B cell (primary cell): Measurements from ENCODE around the gene MAP3K19. TPM values are rescaled to one million over a fixed set of nuclear protein-coding genes. Genes with fewer than 3 reads are reported as not detected.

ENCODE experiments used
- ATAC-seq: fragments of 200-7000 bp; cut with Tn5 transposase; one replicate; pipeline ENCODE4 v1.10.0; 2021; ENCODE audit warnings: low read depth, mild to moderate bottlenecking, moderate number of reproducible peaks, moderate library complexity
- CTCF ChIA-PET: fragments of 350-600 bp; sonication (Branson Sonifier 250); formaldehyde crosslinking; loops from one replicate; lab custom pipeline; 2021; ENCODE audit warnings: antibody characterized with exemption, inconsistent platforms; lab: Charles Lee
- POLR2A ChIA-PET: fragments of 350-600 bp; sonication (Branson Sonifier 250); formaldehyde crosslinking; loops from one replicate; lab custom pipeline; 2021; ENCODE audit warnings: antibody characterized with exemption; lab: Charles Lee
- DNase-seq: peaks from one replicate; pipeline ENCODE4 v3.0.0; 2013
- H2AFZ ChIP-seq: 2 replicates; pipeline ENCODE4 v1.6.1; 2012; ENCODE audit warnings: mild to moderate bottlenecking, low read depth, low read length; ENCODE audit not compliant: insufficient read depth, poor library complexity, severe bottlenecking
- H3K27ac ChIP-seq, 2 donors: 1 replicate in 1 of 2; 2 replicates in 1 of 2; pipeline ENCODE4 v1.5.1; 2012 to 2013; ENCODE audit warnings: low read length in 2 of 2, mild to moderate bottlenecking in 2 of 2, moderate library complexity in 1 of 2
- H3K27me3 ChIP-seq, 4 experiments: fragments of 200-600 bp in 1 of 4; sonication (generic) in 1 of 4; replicated peaks in 1 of 4; 1 replicate in 2 of 4; 2 replicates in 2 of 4; pipeline versions ENCODE4 v1.6.1 to v1.7.0; 2013 to 2016; ENCODE audit warnings: low read length in 3 of 4, mild to moderate bottlenecking in 2 of 4, mixed read lengths in 1 of 4, moderate library complexity in 1 of 4; ENCODE audit not compliant: insufficient read depth in 4 of 4, control insufficient read depth in 3 of 4; ENCODE audit errors: control extremely low read depth in 1 of 4
- H3K36me3 ChIP-seq, 2 experiments: replicated peaks in 1 of 2; 1 replicate in 1 of 2; 2 replicates in 1 of 2; pipeline versions ENCODE4 v1.6.1 to v1.7.1; 2013; ENCODE audit warnings: low read length in 1 of 2; ENCODE audit not compliant: insufficient read depth in 2 of 2, control insufficient read depth in 1 of 2; ENCODE audit errors: control extremely low read depth in 1 of 2, extremely low read depth in 1 of 2
- H3K4me1 ChIP-seq, 2 donors: fragments of 200-600 bp in 1 of 2; sonication (generic) in 1 of 2; 1 replicate in 1 of 2; 2 replicates in 1 of 2; pipeline versions ENCODE4 v1.5.1 to v1.6.1; 2013 to 2017; ENCODE audit warnings: low read length in 2 of 2; ENCODE audit not compliant: control insufficient read depth in 2 of 2, insufficient read depth in 2 of 2
- H3K4me2 ChIP-seq: replicated peaks from 2 replicates; pipeline ENCODE3; 2012; ENCODE audit warnings: mild to moderate bottlenecking, low read depth, low read length; ENCODE audit not compliant: poor library complexity, severe bottlenecking
- H3K4me3 ChIP-seq, 5 experiments: fragments of 200-600 bp in 1 of 5; sonication (generic) in 1 of 5; 1 replicate in 3 of 5; 2 replicates in 2 of 5; pipeline versions ENCODE4 v1.5.1 to v1.7.0; 2011 to 2016; ENCODE audit warnings: low read length in 4 of 5, mild to moderate bottlenecking in 4 of 5, low read depth in 2 of 5, control low read depth in 1 of 5, moderate library complexity in 1 of 5; ENCODE audit not compliant: insufficient read depth in 1 of 5; ENCODE audit errors: control extremely low read depth in 1 of 5, extremely low read depth in 1 of 5
- H3K79me2 ChIP-seq: fragments of 200-600 bp; sonication (generic); one replicate; pipeline ENCODE4 v1.6.0; 2016; ENCODE audit warnings: low read length; ENCODE audit not compliant: control insufficient read depth, insufficient read depth
- H3K9ac ChIP-seq: fragments of 200-600 bp; sonication (generic); 2 replicates; pipeline ENCODE4 v1.6.1; 2017; ENCODE audit warnings: mild to moderate bottlenecking, low read length, moderate library complexity
- H3K9me3 ChIP-seq, 3 donors: one replicate each; pipeline versions ENCODE4 v1.6.1 to v1.7.1; 2013; ENCODE audit warnings: low read length in 2 of 3; ENCODE audit not compliant: control insufficient read depth in 2 of 3, insufficient read depth in 1 of 3; ENCODE audit errors: control extremely low read depth in 1 of 3
- H4K20me1 ChIP-seq: 2 replicates; pipeline ENCODE4 v1.6.0; 2012; ENCODE audit warnings: mild to moderate bottlenecking, low read length; ENCODE audit not compliant: insufficient read depth, control insufficient read depth, poor library complexity, severe bottlenecking
- H3K27ac Mint-ChIP-seq: one replicate; pipeline ENCODE4 v1.8.0; 2021; ENCODE audit warnings: mixed read lengths
- H3K27me3 Mint-ChIP-seq: one replicate; pipeline ENCODE4 v1.8.0; 2021; ENCODE audit warnings: mixed read lengths
- H3K4me1 Mint-ChIP-seq: one replicate; pipeline ENCODE4 v1.8.0; 2021; ENCODE audit warnings: mixed read lengths
- H3K4me3 Mint-ChIP-seq: one replicate; pipeline ENCODE4 v1.8.0; 2021; ENCODE audit warnings: mixed read lengths
- H3K9me3 Mint-ChIP-seq: one replicate; pipeline ENCODE4 v1.8.0; 2022; ENCODE audit warnings: mixed read lengths; ENCODE audit not compliant: insufficient read depth
- EZH2 ChIP-seq: IDR thresholded peaks from 2 replicates; pipeline ENCODE4 v1.6.1; 2012; ENCODE audit warnings: borderline replicate concordance, low read depth, mild to moderate bottlenecking, moderate library complexity, low read length; ENCODE audit not compliant: insufficient read depth, poor library complexity, severe bottlenecking
- WGBS: methylation state at CpG from one replicate; pipeline ENCODE4 v1.1.5; 2013; ENCODE audit warnings: missing lambda C conversion rate; ENCODE audit not compliant: insufficient coverage; 5-methylcytosine and 5-hydroxymethylcytosine counted together
- intact Hi-C: fragments of 100-400 bp; cut with micrococcal nuclease; formaldehyde crosslinking; loops from one replicate; pipeline ENCODE4 v1.10.0; 2022
- polyA plus RNA-seq: library from polyadenylated mRNA; depleted of rRNA; stranded (reverse); fragments of >200 nt; gene quantifications from 2 replicates; pipeline ENCODE4 v1.2.3, GENCODE V29; 2012
- total RNA-seq, 2 donors: library from RNA; stranded (reverse); fragments of 120-200 nt in 1 of 2; gene quantifications; 1 replicate in 1 of 2; 2 replicates in 1 of 2; pipeline versions ENCODE4 v1.2.3 to v1.2.4, GENCODE V29; 2013 to 2022
- TF ChIP-seq, protein P1 (sequence below): fragments of 200-600 bp; IDR thresholded peaks from one replicate; pipeline ENCODE4 v1.8.0; 2022; ENCODE audit warnings: antibody characterized with exemption, mild to moderate bottlenecking

The MAP3K19 gene
- total and polyA plus RNA-seq, 2 donors (not counting 1 experiment from before 2014, with no cell fraction given), result 0.46 TPM; not detected in 1

DNA sequence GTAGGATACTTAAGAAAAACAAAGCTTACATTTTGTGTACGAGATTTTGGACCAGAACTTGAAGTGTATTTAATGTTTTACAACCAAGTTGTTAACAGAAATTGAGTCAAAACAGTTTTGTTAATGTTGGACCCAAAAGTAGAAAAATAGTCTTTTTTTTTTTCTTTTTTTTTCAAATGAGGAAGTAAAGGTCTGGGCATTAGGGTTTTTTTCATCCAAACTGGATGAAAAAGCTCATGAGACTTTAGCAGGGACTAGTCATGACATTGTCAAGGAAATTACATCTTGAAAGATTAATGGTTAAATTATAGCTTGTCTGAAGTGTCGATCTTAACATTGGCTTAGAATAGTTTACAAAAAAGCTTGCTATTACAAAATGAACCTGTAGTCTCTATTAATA is 96.4 kb downstream of the MAP3K19 start:
- DNase-seq (no peak), ATAC-seq (no peak)
- no peaks in the 10 kb centered on the region for H3K4me1 ChIP-seq
- Mint-ChIP-seq H3K27me3 (no peaks in the 10 kb centered on the region), H3K4me3 (no peak overlapping the region), H3K9me3 (no peaks in the 10 kb centered on the region), H3K4me1 (peaks cover 8% of the 10 kb centered on the region), H3K27ac (no peak overlapping the region)
- no CpG with 5 or more reads among the region's 2 CpGs for WGBS
- H3K4me2 ChIP-seq, result no peak overlapping the region
- peaks cover 31 to 79% of the 10 kb centered on the region in 2 experiments for H3K36me3 ChIP-seq
- no peaks in the 10 kb centered on the region for H3K9me3 ChIP-seq
- peaks cover 8% of the 10 kb centered on the region for H3K79me2 ChIP-seq
- H3K9ac ChIP-seq, result no peak overlapping the region
- ChIA-PET POLR2A (no interaction called here), CTCF (interaction anchor here (0.7 kb wide), 3 partner anchors 10 to 846 kb away, joined by 3 read pairs; no protein-coding TSS in a partner anchor)
- H4K20me1 ChIP-seq, result peaks cover 7% of the 10 kb centered on the region
- no peak overlapping the region for H3K27ac ChIP-seq
- H2AFZ ChIP-seq, result no peak overlapping the region
- TF ChIP-seq, protein P1, sequence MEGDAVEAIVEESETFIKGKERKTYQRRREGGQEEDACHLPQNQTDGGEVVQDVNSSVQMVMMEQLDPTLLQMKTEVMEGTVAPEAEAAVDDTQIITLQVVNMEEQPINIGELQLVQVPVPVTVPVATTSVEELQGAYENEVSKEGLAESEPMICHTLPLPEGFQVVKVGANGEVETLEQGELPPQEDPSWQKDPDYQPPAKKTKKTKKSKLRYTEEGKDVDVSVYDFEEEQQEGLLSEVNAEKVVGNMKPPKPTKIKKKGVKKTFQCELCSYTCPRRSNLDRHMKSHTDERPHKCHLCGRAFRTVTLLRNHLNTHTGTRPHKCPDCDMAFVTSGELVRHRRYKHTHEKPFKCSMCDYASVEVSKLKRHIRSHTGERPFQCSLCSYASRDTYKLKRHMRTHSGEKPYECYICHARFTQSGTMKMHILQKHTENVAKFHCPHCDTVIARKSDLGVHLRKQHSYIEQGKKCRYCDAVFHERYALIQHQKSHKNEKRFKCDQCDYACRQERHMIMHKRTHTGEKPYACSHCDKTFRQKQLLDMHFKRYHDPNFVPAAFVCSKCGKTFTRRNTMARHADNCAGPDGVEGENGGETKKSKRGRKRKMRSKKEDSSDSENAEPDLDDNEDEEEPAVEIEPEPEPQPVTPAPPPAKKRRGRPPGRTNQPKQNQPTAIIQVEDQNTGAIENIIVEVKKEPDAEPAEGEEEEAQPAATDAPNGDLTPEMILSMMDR, result no peak
- TF ChIP-seq EZH2, result no peak
- no peaks in the 10 kb centered on the region for H3K27me3 ChIP-seq
- intact Hi-C loops, result no loop called here
- no peak overlapping the region for H3K4me3 ChIP-seq

DNA sequence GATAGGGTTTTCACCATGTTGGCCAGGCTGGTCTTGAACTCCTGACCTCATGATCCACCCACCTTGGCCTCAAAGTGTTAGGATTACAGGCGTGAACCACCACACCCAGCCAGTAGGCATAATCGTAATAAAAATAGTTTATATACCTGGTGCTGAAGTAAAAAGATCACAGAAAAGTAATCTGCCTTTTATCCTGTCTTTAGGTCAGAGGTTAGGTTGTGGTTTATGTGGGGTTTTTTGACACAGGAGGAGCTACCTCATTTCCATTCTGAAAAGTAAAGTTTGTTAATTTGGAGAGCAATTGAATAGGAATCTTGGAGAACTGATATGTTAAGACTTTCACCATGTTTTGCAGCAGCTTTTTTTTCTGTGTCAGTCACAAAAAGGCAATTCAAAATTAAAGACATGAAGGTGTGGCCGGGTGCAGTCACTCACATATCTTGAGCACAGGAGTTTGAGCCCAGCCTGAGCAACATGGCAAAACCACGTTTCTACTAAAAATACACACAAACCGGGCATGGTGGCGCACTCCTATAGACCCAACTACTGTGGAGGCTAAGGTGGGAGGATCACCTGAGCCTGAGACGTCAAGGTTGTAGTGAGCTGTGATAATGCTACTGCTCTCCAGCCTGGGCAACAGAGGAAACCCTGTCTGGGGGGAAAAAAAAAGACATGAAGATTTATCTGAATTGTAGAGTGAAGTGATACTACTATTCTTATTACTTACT is 97.1 kb downstream of the MAP3K19 start:
- Histone ChIP-seq H3K36me3 (peaks cover 31 to 82% of the 10 kb centered on the region in 2 experiments), H3K4me3 (no peak overlapping the region), H3K9ac (no peak overlapping the region), H3K27me3 (no peaks in the 10 kb centered on the region), H3K4me1 (no peaks in the 10 kb centered on the region), H3K4me2 (no peak overlapping the region), H2AFZ (no peak overlapping the region), H4K20me1 (peaks cover 7% of the 10 kb centered on the region), H3K79me2 (peaks cover 11% of the 10 kb centered on the region), H3K27ac (peak overlapping the region in 1 of 2 donors; percentile 5), H3K9me3 (no peaks in the 10 kb centered on the region)
- TF ChIP-seq, protein P1, result no peak
- TF ChIP-seq EZH2, result no peak
- Mint-ChIP-seq H3K4me1 (peaks cover 12% of the 10 kb centered on the region), H3K4me3 (no peak overlapping the region), H3K9me3 (no peaks in the 10 kb centered on the region), H3K27me3 (no peaks in the 10 kb centered on the region), H3K27ac (no peak overlapping the region)
- no peak for ATAC-seq
- ChIA-PET POLR2A (no interaction called here), CTCF (interaction anchor here (0.7 kb wide), 2 partner anchors 10 to 155 kb away, joined by 3 read pairs; no protein-coding TSS in a partner anchor)
- intact Hi-C loops, result loop anchor here (10.0 kb wide), 1 partner anchor 105 kb away; the partner anchor contains the start of gene RAB3GAP1
- WGBS, result 100% methylated on average over 1 of the region's 7 CpGs
- no peak for DNase-seq
